MM.1S (cell line): ENCODE data around the gene GATA5.

ENCODE experiments used
- DNase-seq: peaks from one replicate; pipeline ENCODE4 v3.0.0-alpha.2; 2015
- H2AFZ ChIP-seq: fragments of 300-600 bp; sonication (generic); 2 replicates; pipeline ENCODE4 v1.6.0; 2016; ENCODE audit warnings: antibody characterized with exemption, low read length
- H3F3A ChIP-seq: fragments of 300-600 bp; sonication (generic); 2 replicates; pipeline ENCODE4 v1.6.1; 2016; ENCODE audit warnings: mild to moderate bottlenecking, antibody characterized with exemption, low read length, moderate library complexity, mixed read lengths; ENCODE audit not compliant: insufficient read depth
- H3K27ac ChIP-seq: fragments of 300-600 bp; sonication (generic); 2 replicates; pipeline ENCODE4 v1.5.1; 2016; ENCODE audit warnings: mild to moderate bottlenecking, low read length
- H3K27me3 ChIP-seq: fragments of 300-600 bp; sonication (generic); replicated peaks from 2 replicates; pipeline ENCODE4 v1.6.0; 2016; ENCODE audit warnings: low read length; ENCODE audit not compliant: insufficient read depth
- H3K36me3 ChIP-seq: fragments of 300-600 bp; sonication (generic); replicated peaks from 2 replicates; pipeline ENCODE4 v1.6.1; 2016; ENCODE audit warnings: mild to moderate bottlenecking, low read length, mixed read lengths; ENCODE audit not compliant: insufficient read depth
- H3K4me1 ChIP-seq: fragments of 300-600 bp; sonication (generic); 2 replicates; pipeline ENCODE4 v1.6.1; 2016; ENCODE audit warnings: low read length, mixed read lengths
- H3K4me2 ChIP-seq: fragments of 300-600 bp; sonication (generic); 2 replicates; pipeline ENCODE4 v1.6.0; 2016; ENCODE audit warnings: low read depth, low read length
- H3K4me3 ChIP-seq: fragments of 300-600 bp; sonication (generic); 2 replicates; pipeline ENCODE4 v1.5.1; 2016; ENCODE audit warnings: low read length, mixed read lengths
- H3K79me2 ChIP-seq: fragments of 300-600 bp; sonication (generic); 2 replicates; pipeline ENCODE4 v1.6.1; 2016; ENCODE audit warnings: mixed run types, low read length, mixed read lengths
- H3K9ac ChIP-seq: fragments of 300-600 bp; sonication (generic); 2 replicates; pipeline ENCODE4 v1.6.1; 2016; ENCODE audit warnings: low read length, mixed read lengths
- H3K9me2 ChIP-seq: fragments of 300-600 bp; sonication (generic); replicated peaks from 2 replicates; pipeline ENCODE4 v1.6.1; 2016; ENCODE audit warnings: mild to moderate bottlenecking, low read length, mixed read lengths; ENCODE audit not compliant: insufficient read depth
- H3K9me3 ChIP-seq: fragments of 300-600 bp; sonication (generic); replicated peaks from 2 replicates; pipeline ENCODE4 v1.6.1; 2016; ENCODE audit warnings: mild to moderate bottlenecking, low read length, mixed read lengths; ENCODE audit not compliant: insufficient read depth
- H4K20me1 ChIP-seq: fragments of 300-600 bp; sonication (generic); 2 replicates; pipeline ENCODE4 v1.6.1; 2016; ENCODE audit warnings: mild to moderate bottlenecking, low read length, moderate library complexity, mixed read lengths; ENCODE audit not compliant: insufficient read depth
- EZH2 ChIP-seq: fragments of 300-600 bp; sonication (generic); optimal IDR thresholded peaks from 2 replicates; pipeline ENCODE3; 2017; ENCODE audit warnings: low read depth, mild to moderate bottlenecking, antibody characterized with exemption, low read length, mixed read lengths
- EZH2phosphoT487 ChIP-seq: fragments of 300-600 bp; sonication (generic); IDR thresholded peaks from 2 replicates; pipeline ENCODE4 v1.6.1; 2018; ENCODE audit warnings: antibody characterized with exemption, low read length
- TF ChIP-seq, protein P1 (sequence below): fragments of 300-600 bp; sonication (generic); IDR thresholded peaks from 2 replicates; pipeline ENCODE4 v1.5.1; 2016; ENCODE audit warnings: antibody characterized with exemption, low read length, mixed read lengths

The GATA5 gene

DNA sequence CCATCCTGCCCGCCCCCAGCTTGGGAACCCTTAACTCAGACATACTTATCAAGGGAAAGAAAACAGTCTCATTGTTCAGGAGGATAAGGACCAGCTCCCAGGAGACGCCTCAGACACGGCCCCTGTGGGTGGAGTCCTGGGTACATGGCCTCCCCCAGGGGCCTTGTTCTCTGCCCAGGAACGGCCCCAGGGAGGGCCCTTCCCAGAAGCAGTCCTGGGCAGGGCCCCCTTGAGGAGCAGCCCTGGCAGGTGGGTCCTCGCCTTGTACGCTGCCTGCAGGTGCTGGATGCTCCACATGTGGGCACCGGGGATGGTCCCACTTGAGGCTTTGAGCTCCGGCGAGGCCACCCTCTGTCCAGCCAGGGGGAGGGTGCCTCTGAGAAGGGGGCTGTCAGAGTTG, 4.5 kb upstream of the GATA5 start:
- no peaks in the 10 kb centered on the region for H3K36me3 ChIP-seq
- H3K9ac ChIP-seq, result no peak overlapping the region
- no peaks in the 10 kb centered on the region for H4K20me1 ChIP-seq
- TF ChIP-seq, protein P1, sequence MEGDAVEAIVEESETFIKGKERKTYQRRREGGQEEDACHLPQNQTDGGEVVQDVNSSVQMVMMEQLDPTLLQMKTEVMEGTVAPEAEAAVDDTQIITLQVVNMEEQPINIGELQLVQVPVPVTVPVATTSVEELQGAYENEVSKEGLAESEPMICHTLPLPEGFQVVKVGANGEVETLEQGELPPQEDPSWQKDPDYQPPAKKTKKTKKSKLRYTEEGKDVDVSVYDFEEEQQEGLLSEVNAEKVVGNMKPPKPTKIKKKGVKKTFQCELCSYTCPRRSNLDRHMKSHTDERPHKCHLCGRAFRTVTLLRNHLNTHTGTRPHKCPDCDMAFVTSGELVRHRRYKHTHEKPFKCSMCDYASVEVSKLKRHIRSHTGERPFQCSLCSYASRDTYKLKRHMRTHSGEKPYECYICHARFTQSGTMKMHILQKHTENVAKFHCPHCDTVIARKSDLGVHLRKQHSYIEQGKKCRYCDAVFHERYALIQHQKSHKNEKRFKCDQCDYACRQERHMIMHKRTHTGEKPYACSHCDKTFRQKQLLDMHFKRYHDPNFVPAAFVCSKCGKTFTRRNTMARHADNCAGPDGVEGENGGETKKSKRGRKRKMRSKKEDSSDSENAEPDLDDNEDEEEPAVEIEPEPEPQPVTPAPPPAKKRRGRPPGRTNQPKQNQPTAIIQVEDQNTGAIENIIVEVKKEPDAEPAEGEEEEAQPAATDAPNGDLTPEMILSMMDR, result no peak
- no peak for TF ChIP-seq EZH2phosphoT487
- no peak for TF ChIP-seq EZH2
- H3K4me3 ChIP-seq, result no peak overlapping the region
- no peak for DNase-seq
- no peaks in the 10 kb centered on the region for H3K79me2 ChIP-seq
- H3K27ac ChIP-seq, result no peak overlapping the region
- peaks cover 90% of the 10 kb centered on the region for H3K27me3 ChIP-seq
- H3F3A ChIP-seq, result no peaks in the 10 kb centered on the region
- H3K4me2 ChIP-seq, result no peak overlapping the region
- H3K4me1 ChIP-seq, result no peaks in the 10 kb centered on the region
- no peak overlapping the region for H2AFZ ChIP-seq
- H3K9me3 ChIP-seq, result no peaks in the 10 kb centered on the region
- no peaks in the 10 kb centered on the region for H3K9me2 ChIP-seq

DNA sequence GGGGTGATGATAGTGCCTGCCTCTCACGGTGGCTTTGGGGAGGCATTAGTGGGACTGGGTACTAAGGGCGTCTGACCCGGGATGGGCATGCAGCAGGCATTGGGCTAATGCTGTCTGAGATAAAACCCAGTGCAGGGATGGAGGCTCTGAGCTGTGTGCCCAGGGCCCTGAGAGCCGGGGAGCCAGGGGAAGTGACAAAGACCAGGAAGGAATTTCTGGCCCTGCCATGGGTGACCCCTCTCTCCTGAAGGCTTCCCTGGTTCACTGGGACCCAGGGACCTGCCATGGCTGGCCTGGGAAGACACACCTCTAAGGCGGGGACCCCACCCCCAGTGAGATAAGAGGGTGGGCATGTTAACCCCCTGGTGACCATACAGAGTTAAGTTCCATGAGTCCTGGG, 3.9 kb upstream of the GATA5 start:
- no peak overlapping the region for H3K4me2 ChIP-seq
- no peak overlapping the region for H3K27ac ChIP-seq
- no peak overlapping the region for H3K4me3 ChIP-seq
- H3K79me2 ChIP-seq, result no peaks in the 10 kb centered on the region
- H3K27me3 ChIP-seq, result peaks cover 90% of the 10 kb centered on the region
- H3F3A ChIP-seq, result no peaks in the 10 kb centered on the region
- H3K9me3 ChIP-seq, result no peaks in the 10 kb centered on the region
- no peaks in the 10 kb centered on the region for H3K36me3 ChIP-seq
- H3K9ac ChIP-seq, result no peak overlapping the region
- no peaks in the 10 kb centered on the region for H3K4me1 ChIP-seq
- H2AFZ ChIP-seq, result no peak overlapping the region
- H4K20me1 ChIP-seq, result no peaks in the 10 kb centered on the region
- DNase-seq, result no peak
- H3K9me2 ChIP-seq, result no peaks in the 10 kb centered on the region
- TF ChIP-seq EZH2 (no peak), EZH2phosphoT487 (no peak)
- TF ChIP-seq, protein P1, result no peak

DNA sequence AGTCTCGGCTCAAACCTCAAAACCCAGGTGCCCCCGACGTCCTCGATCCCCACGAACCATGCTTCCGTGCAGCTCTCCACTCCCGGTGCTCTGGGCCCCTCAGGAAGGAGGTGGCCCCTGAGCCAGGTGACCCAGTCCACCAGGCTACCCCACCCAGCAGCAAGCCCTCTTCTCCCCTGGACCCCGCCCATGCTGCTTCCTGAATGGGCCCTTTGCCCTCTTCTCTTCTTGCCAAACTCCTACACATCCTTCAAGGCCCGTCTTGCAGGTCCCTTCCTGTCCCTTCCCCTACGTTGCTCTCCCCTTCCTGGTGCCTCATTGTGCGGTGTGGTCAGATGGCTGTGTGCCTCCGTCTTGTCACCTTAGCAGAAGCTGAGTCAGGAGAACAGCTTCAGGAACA, 3.4 kb upstream of the GATA5 start:
- no peaks in the 10 kb centered on the region for H4K20me1 ChIP-seq
- H3K9me3 ChIP-seq, result no peaks in the 10 kb centered on the region
- H3F3A ChIP-seq, result no peaks in the 10 kb centered on the region
- TF ChIP-seq, protein P1, result no peak
- TF ChIP-seq EZH2phosphoT487 (no peak), EZH2 (no peak)
- H3K79me2 ChIP-seq, result no peaks in the 10 kb centered on the region
- H3K9ac ChIP-seq, result no peak overlapping the region
- no peaks in the 10 kb centered on the region for H3K36me3 ChIP-seq
- no peaks in the 10 kb centered on the region for H3K4me1 ChIP-seq
- no peak overlapping the region for H3K27ac ChIP-seq
- no peaks in the 10 kb centered on the region for H3K9me2 ChIP-seq
- peaks cover 90% of the 10 kb centered on the region for H3K27me3 ChIP-seq
- DNase-seq, result no peak
- H2AFZ ChIP-seq, result no peak overlapping the region
- no peak overlapping the region for H3K4me3 ChIP-seq
- no peak overlapping the region for H3K4me2 ChIP-seq
